Neural cell (in vitro differentiated cells): Measurements from ENCODE around the gene ANKMY1.
"Not testable (repeated sequence)": the region's sequence is repeated elsewhere in the genome, so short reads cannot be mapped to it uniquely, and the experiment has no call there.

Experiments
- EP300 ChIP-seq: fragments of 450-650 bp; conservative IDR thresholded peaks from 2 replicates; pipeline ENCODE4 v1.6.1; 2014; ENCODE audit warnings: antibody characterized with exemption, mild to moderate bottlenecking, moderate library complexity; ENCODE audit not compliant: poor library complexity, severe bottlenecking
- MXI1 ChIP-seq: fragments of 450-650 bp; conservative IDR thresholded peaks from 2 replicates; pipeline ENCODE4 v1.6.1; 2014; ENCODE audit warnings: antibody characterized with exemption, mild to moderate bottlenecking; ENCODE audit not compliant: poor library complexity, severe bottlenecking
- POLR2AphosphoS5 ChIP-seq: IDR thresholded peaks from 2 replicates; pipeline ENCODE4 v1.6.1; 2012
- TAF1 ChIP-seq: IDR thresholded peaks from 2 replicates; pipeline ENCODE4 v1.6.1; 2012; ENCODE audit warnings: low read depth
- TF ChIP-seq, protein P1 (sequence below): fragments of 450-650 bp; IDR thresholded peaks from 2 replicates; pipeline ENCODE4 v1.5.1; 2014; ENCODE audit warnings: antibody characterized with exemption, mild to moderate bottlenecking, moderate library complexity; ENCODE audit not compliant: poor library complexity, severe bottlenecking
- TF ChIP-seq, protein P2 (sequence below): IDR thresholded peaks from 2 replicates; pipeline ENCODE4 v1.6.1; 2012; ENCODE audit warnings: borderline replicate concordance

GRCh38 chr2:240521885-240522284, 35.9 kb downstream of the ANKMY1 start:
- not testable (repeated sequence) for TF ChIP-seq POLR2AphosphoS5, TAF1, MXI1, EP300
- TF ChIP-seq, protein P1, sequence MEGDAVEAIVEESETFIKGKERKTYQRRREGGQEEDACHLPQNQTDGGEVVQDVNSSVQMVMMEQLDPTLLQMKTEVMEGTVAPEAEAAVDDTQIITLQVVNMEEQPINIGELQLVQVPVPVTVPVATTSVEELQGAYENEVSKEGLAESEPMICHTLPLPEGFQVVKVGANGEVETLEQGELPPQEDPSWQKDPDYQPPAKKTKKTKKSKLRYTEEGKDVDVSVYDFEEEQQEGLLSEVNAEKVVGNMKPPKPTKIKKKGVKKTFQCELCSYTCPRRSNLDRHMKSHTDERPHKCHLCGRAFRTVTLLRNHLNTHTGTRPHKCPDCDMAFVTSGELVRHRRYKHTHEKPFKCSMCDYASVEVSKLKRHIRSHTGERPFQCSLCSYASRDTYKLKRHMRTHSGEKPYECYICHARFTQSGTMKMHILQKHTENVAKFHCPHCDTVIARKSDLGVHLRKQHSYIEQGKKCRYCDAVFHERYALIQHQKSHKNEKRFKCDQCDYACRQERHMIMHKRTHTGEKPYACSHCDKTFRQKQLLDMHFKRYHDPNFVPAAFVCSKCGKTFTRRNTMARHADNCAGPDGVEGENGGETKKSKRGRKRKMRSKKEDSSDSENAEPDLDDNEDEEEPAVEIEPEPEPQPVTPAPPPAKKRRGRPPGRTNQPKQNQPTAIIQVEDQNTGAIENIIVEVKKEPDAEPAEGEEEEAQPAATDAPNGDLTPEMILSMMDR: not testable (repeated sequence)
- TF ChIP-seq, protein P2, sequence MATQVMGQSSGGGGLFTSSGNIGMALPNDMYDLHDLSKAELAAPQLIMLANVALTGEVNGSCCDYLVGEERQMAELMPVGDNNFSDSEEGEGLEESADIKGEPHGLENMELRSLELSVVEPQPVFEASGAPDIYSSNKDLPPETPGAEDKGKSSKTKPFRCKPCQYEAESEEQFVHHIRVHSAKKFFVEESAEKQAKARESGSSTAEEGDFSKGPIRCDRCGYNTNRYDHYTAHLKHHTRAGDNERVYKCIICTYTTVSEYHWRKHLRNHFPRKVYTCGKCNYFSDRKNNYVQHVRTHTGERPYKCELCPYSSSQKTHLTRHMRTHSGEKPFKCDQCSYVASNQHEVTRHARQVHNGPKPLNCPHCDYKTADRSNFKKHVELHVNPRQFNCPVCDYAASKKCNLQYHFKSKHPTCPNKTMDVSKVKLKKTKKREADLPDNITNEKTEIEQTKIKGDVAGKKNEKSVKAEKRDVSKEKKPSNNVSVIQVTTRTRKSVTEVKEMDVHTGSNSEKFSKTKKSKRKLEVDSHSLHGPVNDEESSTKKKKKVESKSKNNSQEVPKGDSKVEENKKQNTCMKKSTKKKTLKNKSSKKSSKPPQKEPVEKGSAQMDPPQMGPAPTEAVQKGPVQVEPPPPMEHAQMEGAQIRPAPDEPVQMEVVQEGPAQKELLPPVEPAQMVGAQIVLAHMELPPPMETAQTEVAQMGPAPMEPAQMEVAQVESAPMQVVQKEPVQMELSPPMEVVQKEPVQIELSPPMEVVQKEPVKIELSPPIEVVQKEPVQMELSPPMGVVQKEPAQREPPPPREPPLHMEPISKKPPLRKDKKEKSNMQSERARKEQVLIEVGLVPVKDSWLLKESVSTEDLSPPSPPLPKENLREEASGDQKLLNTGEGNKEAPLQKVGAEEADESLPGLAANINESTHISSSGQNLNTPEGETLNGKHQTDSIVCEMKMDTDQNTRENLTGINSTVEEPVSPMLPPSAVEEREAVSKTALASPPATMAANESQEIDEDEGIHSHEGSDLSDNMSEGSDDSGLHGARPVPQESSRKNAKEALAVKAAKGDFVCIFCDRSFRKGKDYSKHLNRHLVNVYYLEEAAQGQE: not testable (repeated sequence)
